Stimulated activated CD4-positive, alpha-beta T cell treated with anti-CD3 and anti-CD28 coated beads, TNF-alpha, amount 100 ng/mL, for 4 hours (primary cell): ENCODE measurements around the gene BCORL1.

ENCODE experiments used
- DNase-seq, 3 experiments: peaks; one replicate each; pipeline ENCODE4 v3.0.0-alpha.2; 2020; ENCODE audit warnings: low read depth in 3 of 3

The BCORL1 gene, protein sequence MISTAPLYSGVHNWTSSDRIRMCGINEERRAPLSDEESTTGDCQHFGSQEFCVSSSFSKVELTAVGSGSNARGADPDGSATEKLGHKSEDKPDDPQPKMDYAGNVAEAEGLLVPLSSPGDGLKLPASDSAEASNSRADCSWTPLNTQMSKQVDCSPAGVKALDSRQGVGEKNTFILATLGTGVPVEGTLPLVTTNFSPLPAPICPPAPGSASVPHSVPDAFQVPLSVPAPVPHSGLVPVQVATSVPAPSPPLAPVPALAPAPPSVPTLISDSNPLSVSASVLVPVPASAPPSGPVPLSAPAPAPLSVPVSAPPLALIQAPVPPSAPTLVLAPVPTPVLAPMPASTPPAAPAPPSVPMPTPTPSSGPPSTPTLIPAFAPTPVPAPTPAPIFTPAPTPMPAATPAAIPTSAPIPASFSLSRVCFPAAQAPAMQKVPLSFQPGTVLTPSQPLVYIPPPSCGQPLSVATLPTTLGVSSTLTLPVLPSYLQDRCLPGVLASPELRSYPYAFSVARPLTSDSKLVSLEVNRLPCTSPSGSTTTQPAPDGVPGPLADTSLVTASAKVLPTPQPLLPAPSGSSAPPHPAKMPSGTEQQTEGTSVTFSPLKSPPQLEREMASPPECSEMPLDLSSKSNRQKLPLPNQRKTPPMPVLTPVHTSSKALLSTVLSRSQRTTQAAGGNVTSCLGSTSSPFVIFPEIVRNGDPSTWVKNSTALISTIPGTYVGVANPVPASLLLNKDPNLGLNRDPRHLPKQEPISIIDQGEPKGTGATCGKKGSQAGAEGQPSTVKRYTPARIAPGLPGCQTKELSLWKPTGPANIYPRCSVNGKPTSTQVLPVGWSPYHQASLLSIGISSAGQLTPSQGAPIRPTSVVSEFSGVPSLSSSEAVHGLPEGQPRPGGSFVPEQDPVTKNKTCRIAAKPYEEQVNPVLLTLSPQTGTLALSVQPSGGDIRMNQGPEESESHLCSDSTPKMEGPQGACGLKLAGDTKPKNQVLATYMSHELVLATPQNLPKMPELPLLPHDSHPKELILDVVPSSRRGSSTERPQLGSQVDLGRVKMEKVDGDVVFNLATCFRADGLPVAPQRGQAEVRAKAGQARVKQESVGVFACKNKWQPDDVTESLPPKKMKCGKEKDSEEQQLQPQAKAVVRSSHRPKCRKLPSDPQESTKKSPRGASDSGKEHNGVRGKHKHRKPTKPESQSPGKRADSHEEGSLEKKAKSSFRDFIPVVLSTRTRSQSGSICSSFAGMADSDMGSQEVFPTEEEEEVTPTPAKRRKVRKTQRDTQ (N-terminal part only)

DNA sequence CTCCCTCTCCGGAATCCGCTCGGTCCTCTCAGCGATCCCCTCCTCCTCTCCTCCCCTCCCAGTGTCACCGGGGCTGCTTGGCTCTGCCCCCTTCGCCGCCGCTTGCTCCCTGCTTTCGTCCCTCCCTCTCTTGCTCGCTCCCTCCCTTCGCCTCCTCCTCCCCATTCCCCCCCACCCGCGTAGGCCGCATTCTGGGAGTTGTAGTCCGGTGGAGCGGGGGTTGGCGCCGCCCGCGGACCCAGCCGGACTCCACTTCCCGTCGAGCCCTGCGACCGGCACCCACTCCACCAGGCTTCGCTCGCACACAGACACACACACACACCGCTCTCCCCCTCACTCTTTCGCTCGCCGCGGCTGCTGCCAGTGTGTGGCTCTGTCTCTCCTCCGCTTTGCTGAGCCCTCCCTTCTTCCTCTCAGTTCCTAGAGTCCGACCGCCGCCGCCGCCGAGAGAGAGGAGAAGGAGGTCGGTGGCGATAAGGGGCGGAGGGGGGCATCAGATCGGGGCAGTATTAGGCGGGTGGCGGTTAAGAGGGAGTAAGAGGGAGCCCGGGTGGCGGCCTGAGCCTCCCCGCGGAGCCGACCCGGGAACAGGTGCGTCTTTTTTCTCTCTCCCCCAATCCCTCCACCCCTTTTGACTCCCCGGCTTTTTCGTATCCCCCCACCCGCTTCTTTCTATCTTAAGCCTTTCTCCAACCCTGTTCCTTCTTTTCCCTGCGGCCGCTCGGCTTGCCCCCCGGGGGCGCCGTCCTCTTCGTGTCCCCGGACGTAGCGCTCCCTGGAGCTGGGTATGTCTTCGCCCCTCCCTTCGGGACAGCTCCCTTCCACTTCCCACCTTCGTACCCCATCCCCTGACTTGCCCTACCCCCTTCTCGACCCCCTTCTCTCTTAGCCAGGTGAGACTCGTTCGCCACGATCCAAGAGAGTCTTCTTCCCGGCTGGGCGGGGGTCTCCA lies at the start of gene BCORL1:
TSS of gene BCORL1 (plus strand) at position 336 of the 952 bp plus-strand sequence. CDS start 22,597 bp downstream, outside the sequence.
- peak; percentile 60 to 80 (median 76) for DNase-seq

DNA sequence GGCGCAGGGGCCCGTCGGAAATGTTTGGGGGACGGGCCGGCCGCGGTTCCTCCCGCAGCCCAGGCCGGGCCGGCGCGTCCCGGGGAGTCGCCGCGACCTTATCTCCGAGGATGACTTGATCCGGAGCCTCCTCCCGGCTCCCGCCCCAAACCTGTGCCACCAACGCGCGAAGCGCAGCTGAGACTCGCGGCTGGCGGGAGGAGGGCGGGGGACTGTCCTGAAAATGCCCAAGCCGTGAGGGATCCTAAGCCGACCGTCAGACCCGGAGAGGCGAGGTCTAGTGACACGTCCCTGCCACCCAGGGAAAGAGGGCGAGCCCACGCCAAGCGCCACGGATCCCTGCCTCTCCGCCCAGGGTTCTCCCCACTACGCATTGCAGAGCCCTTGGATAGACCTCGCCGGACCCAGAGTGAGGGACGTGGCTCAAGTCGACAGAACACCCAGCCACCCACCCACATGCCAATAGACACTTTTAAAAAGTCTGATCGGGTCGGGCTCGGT lies 49.6 kb upstream of the BCORL1 start:
- DNase-seq: no peak

DNA sequence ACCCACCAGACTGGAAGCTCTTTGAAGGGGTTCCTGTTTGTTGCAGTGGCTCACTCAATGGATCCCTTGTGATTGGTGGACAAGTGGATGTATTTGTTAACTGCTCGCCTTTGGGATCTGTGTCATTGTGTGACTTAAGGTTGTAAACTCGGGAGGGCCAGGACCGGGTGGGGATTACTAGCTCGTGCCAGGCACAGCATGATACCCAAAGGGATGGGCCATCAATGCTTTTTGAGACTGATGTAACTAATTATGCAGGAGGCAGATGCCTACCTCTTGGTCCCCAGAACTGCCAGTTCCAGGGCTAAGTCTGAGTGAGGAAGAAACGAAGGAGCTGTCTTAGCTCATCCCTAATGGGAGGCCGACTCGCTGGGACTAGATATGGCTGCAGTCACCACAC lies 48.7 kb upstream of the BCORL1 start:
- no peak for DNase-seq

DNA sequence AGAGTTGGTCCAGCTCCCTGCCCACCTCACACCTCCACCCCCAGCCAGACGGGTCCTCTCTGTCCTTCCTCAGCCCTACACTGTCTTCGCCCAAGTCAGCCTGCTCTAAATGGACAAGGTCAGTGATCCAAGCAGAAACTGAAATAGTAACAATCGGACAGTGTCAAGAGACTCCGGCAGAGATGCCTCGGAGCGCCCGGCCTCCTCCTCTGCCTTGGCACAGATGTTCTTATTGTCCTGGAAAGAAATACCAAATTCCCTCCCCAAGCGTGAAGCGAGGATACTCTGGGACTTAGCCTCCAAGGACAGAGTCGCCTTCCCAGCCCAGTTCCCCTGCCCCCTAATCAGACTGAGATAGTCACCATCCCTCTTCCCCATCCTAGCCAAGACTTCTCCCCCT lies 48.0 kb upstream of the BCORL1 start:
- DNase-seq: no peak

DNA sequence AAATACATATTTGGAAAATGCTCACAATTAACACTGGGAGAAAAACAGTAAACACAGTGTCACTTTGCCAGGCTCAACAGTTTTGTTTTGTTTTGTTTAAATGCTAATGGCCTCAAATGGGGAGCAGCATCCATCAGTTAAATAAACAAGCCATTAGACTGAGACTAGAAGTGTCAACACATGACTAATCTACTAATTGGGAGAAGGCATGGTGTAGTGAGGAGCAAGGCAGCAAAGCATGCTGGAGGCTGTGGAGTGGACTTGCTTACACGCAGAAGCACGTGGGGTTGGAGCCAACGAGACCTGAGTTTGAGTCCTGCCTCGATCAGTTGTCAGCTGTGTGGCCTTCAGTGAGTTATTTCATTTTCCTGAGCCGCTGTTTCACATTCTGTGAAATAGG lies 47.5 kb upstream of the BCORL1 start:
- DNase-seq: no peak

DNA sequence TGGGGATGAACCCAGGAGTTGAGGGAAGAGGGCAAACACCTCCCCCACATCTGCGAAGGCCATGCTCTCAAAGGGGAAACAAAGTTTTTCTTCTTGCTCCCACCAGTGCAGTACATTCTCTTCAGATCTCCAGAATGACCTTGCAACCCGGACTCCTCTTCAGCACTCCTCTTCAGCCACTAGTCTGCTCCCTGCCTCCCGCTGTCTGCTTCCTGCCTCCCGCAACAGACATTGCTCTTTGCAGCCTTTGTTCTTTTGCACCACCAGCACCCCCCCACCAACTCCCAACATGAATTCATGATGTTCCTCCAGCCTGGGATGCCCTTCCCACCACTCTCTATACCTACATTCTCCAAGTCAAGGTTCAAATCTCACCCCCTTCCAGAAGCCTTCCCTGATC lies 44.4 kb upstream of the BCORL1 start:
- no peak for DNase-seq

DNA sequence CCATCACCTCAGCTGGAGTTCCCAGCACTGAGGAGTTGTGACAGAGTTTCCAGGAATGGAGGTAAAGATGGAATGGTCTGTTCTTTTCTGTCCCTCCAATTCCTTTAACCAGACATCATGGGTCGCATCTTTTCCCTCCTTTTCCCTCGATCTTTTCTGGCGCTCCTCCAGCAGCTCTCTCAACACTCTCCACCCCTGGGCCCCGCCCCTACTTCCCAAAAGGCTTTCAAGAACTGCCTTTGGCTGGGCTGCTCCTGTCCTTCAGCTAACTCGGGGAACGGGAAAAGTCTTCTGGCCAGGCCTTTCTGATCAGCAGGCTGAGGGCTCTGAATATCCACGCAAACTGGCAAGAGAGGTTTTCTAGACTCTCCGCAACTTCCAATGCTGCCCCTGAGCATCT lies 42.4 kb upstream of the BCORL1 start:
- no peak for DNase-seq

DNA sequence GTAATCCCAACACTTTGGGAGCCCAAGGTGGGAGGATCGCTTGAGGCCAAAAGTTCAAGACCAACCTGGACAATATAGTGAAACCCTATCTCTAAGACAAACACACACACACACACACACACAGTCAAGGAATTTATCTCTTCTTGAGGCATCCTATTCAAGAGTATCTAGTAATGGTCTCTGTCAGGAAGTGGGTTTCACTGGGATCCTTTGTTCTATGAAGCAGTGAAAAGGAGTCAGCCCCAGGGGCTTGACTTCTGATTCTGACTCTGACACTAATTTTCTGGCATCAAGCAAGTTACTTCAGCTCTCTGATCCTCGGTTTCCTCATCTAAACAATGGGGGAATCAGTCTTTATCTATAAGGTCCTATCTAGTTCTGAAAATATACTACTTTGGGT lies 41.7 kb upstream of the BCORL1 start:
- no peak for DNase-seq

DNA sequence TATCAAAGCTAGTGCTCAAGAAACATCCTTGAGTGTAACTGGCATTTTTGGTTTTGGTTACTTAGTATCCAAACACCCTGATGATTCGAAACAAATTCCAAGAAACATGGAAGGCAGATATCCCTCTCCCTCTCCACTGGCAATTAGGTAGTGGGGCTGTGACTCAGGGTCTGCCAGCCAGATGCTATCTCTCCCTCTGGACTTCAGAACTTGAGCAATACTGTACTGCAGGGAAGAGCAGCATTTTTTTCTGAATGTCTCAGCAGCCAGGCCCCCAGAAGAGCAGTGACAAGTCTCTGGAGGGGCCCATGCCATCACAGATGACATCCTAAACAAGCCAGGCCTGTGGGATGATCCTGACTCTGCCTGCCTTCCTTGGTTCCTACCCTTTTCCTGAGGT lies 37.3 kb upstream of the BCORL1 start:
- no peak for DNase-seq

DNA sequence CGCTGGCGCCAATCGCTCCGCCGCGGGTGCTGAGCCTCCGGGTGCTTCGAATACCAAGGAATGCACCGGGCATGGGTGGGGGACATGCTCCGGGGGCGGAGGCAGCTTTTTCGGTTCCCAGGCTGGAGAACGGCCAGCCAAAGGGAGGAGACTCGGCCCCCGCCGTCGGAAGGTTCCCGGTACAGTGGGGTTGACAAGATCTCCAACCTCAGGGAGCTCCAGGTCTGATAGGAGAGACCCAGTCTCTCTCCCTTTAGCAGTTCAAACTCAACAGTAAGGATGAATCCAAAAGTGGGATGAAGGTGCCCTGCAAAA lies 29.1 kb upstream of the BCORL1 start:
- no peak for DNase-seq

DNA sequence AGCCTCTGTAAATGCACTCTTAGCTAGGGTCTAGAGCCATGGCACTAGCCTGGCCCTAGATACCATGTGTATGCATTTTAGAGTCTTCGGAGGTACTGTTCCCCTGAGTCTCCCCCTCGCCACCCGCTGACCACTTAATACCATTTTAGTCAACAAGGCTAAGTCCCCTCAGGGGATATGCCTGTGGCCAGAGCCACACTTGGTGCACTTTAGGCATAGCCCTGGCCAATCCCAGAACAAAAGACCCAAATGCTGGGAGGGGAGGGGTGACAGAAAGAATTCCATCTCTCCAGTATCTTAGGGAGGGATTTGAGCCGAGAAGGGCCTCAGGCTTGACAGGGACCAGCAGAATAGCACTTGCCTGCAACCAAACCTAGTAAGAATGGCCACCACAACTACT lies 28.6 kb upstream of the BCORL1 start:
- no peak for DNase-seq

DNA sequence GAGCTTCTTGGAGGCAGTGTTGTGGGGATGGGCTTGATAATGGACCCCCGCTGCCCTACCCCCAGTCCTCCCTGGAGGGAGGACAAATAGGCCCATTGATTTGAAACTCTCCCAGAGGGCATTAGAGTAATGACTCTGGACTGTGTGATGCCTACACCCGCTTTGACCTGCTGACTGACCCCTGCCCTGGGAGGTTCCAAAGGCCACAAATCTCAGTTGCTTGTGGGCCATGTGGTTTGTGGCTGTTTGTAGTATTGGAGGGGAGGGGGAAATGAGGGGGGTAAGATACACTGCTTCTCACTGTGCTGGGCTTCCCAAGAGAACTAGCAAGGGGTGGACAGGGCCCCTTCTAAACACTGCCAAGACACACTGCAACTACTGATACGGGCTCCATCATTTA lies 27.6 kb upstream of the BCORL1 start:
- no peak for DNase-seq

DNA sequence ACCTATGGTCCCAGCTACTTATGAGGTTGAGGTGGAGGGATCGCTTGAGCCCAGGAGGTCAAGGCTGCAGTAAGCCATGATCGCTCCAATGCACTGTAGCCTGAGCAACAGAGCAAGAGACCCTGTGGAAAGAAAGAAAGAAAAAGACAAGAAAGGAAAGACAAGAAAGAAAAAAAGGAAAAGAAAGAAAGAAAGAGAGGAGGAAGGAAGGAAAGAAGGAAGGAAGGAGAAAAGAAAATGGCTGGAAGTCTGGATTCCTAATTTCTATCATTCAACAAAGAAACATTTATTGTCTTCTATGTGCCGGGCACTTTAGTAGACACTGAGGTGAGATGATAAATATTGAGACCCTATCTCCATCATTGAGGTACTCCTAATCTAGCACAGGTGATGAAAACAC lies 26.8 kb upstream of the BCORL1 start:
- no peak for DNase-seq

DNA sequence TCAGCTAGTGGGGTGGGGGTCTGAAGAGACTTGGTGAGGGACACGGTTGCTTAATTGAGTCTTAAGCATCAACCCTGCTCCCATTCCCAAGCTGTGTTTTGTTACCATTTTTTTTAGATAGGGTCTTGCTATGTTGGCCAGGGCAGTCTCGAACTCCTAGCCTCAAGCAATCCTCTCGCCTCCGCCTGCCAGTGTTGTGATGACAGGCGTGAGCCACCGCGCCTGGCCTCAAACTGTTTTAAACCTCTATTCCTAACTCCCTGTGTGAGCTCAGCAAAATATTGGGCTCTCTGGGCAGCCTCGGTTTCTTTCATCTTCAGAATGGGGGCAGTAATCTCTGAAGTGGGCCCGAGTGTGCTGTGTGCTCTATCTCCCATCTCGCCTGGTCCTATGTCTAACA lies 26.3 kb upstream of the BCORL1 start:
- DNase-seq: no peak

DNA sequence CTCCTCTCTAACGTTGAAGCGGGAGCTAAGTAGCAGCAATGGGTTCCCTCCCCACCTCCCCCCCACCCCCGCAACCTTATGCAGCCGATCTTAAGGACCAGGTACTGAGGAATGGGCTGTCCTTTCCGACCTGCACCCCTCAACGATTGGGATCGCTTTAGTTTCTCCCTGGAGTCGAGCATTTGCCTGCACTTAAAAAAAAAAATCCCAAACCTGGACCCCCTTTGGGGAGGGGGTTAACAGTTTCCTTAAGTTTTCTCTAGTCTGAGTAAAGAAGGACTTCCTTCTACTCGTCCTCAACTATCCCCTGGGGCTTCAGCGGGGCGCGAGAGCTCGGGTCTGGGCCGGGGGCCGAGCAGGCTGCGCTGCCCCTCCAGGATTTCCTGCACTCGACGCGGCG lies 25.7 kb upstream of the BCORL1 start:
- no peak for DNase-seq

DNA sequence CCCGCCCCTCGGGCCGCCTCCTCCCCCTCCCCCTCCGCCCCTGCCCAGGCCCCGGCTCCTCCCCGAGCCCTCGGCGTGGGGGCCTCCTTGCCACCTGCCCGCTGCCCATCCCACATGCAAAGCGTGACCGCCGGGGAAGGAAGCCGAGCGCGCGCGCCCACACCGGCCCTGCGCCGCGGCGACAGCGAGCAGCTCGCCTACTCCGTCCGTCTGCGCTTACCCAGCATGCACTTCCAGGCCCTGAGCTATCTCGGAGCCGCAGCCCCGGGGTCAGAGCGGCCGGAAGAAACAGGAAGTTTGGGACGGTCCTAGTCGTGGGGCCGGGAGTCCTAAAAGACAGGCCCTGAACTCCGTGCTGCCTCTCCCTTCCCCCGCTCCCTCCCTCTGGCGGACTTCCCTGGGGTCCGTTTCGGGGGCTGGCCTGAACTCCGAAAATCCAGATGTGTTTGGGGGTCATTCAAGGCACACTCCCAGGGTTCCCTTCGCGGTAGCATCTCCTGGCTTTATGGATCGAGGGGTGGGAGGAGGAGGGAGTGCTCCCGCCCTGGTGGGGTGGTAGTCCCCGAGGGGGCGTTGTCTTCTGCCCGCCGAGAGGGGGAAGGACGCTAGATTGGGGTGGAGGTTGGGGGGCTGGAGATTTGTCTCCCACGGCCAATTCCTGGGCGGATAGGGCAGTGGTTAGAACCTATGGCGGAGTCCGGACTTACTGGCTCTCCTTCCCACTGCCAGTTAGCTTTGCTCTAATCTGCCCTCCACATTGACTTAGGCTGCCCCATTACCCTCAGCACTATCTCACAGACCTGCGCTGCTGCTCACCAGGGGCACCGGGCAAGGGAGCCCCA lies 25.0 kb upstream of the BCORL1 start:
- no peak for DNase-seq

DNA sequence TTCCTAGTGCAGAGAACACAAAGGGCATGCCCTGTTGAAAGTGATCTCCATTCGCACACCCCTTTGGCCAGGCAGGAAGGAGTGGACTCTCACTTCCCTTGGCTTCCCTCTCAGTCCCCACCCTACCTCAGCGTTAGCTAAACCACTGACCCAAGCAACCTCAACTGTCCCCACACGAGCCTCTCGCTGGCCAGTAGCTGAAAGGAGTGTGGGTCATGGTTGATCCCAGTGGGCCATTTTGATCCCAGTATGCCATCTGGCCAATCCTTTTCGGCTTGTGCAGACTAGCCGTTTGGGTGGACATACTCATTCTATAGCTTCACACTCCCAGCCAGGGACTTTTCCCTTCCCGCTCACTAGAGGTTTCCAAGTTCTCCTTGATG lies 24.4 kb upstream of the BCORL1 start:
- no peak for DNase-seq

DNA sequence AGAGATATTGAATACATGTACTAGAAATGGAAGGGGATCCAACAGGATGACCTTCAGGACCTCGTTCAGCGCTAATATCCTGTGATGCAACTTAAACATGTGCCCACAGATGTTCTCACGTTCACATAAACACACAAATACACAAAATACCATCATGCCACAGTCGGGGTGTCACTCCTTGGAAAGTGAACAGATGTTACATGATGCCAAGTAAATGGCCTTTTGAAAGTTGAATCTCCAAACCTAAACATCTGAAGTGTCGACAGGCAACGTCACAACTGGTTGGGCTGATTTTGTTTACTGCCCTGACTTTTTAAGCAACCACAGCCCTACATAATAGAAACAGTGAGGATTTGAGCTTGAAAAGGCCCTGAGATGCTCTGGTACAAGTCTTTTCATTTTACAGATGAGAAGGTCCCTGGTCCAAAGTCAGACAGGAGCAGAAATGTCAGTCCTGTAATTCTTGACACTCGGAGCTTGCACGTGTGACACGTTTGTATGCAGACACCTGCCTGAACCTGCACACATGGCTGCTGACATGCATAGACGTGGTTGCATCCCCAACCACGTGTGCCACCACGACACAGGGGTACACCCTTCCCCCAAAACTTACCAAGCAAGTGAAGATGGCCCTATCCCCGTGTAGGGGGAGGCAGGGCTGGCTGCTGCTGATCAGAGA lies 23.5 kb upstream of the BCORL1 start:
- no peak for DNase-seq

DNA sequence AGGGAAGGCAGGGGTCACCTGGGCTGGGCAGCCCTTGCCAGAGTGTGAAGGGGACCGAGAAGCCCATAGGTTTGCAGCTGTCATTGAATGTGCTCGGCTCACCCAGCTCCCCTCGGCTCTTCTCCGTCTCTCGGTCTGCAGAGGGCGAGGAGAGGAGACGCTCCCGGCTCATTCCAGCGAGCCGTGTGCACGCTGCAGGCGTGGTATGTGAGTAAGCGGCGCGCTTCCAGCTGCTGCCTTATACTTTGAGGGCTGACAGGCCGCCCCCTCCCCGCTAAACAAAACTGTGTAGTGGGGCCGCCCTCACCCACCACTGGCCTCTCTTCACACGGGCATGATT lies 23.0 kb upstream of the BCORL1 start:
- DNase-seq: no peak
